HepG2 (cell line): ENCODE results near the gene IFT80. TPM values are rescaled to one million over a fixed set of nuclear protein-coding genes. Genes with fewer than 3 reads are reported as not detected.

Experiments used
- ATAC-seq: fragments of 200-7000 bp; cut with Tn5 transposase; 3 replicates; pipeline ENCODE4 v1.9.1; 2020; ENCODE audit warnings: mild to moderate bottlenecking, moderate library complexity
- BruUV-seq: library from RNA; stranded (reverse); fragments of 400-500 nt; replicated peaks from 2 replicates; lab custom pipeline; 2021; lab: Mats Ljungman, UMichigan
- CTCF ChIA-PET: fragments of 300-600 bp; formaldehyde crosslinking; extraction: SDS; loops from one replicate; lab custom pipeline; 2021; ENCODE audit warnings: low total read pairs, inconsistent platforms, low intra/inter-chr PET ratio; lab: Yijun Ruan, JAX
- POLR2A ChIA-PET: fragments of 350-600 bp; sonication (Branson Sonifier 250); formaldehyde crosslinking; loops from one replicate; lab custom pipeline; 2020; ENCODE audit warnings: antibody characterized with exemption, inconsistent platforms; lab: Yijun Ruan, JAX
- DNase-seq: peaks from one replicate; pipeline ENCODE4 v3.0.0-alpha.2; 2015; ENCODE audit warnings: low spot score
- FAIRE-seq: peaks from 3 replicates; lab custom pipeline; 2011; peaks lifted over from hg19 to GRCh38; lab: Jason Lieb, UNC
- H2AFZ ChIP-seq: one replicate; pipeline ENCODE4 v1.6.1; 2011; ENCODE audit warnings: low read length, inconsistent platforms
- H3K27ac ChIP-seq: fragments of 300-600 bp; 3 replicates; pipeline ENCODE4 v1.8.0; 2011; ENCODE audit warnings: mixed run types, mild to moderate bottlenecking, mixed read lengths, low read length, inconsistent platforms; ENCODE audit not compliant: insufficient read depth; ENCODE audit errors: extremely low read length
- H3K27me3 ChIP-seq, 2 experiments: fragments of 200-600 bp in 1 of 2; 2 replicates in 1 of 2; 3 replicates in 1 of 2; pipeline versions ENCODE4 v1.6.0 to v1.8.0; 2011; ENCODE audit warnings: low read length in 2 of 2, mild to moderate bottlenecking in 2 of 2, moderate library complexity in 2 of 2, inconsistent platforms in 1 of 2; ENCODE audit not compliant: insufficient read depth in 2 of 2, control insufficient read depth in 1 of 2
- H3K36me3 ChIP-seq, 2 experiments: fragments of 200-600 bp in 1 of 2; replicated peaks in 1 of 2; 2 replicates in 1 of 2; 3 replicates in 1 of 2; pipeline versions ENCODE4 v1.5.1 to v1.8.0; 2011; ENCODE audit warnings: low read length in 2 of 2, inconsistent platforms in 1 of 2; ENCODE audit not compliant: insufficient read depth in 2 of 2, control insufficient read depth in 1 of 2
- H3K4me1 ChIP-seq: 2 replicates; pipeline ENCODE4 v1.5.1; 2012; ENCODE audit warnings: low read length, inconsistent platforms; ENCODE audit not compliant: insufficient read depth
- H3K4me2 ChIP-seq: 2 replicates; pipeline ENCODE4 v1.6.0; 2011; ENCODE audit warnings: low read depth, low read length, inconsistent platforms
- H3K4me3 ChIP-seq, 3 experiments: fragments of 200-600 bp in 1 of 3; sonication (generic), shearing (Covaris generic) in 1 of 3; replicated peaks in 1 of 3; 2 replicates each; pipeline ENCODE4 v1.5.1; 2011 to 2016; ENCODE audit warnings: low read length in 3 of 3, inconsistent platforms in 2 of 3, low read depth in 2 of 3, mild to moderate bottlenecking in 2 of 3, control low read depth in 1 of 3, mixed read lengths in 1 of 3; ENCODE audit not compliant: insufficient read depth in 1 of 3
- H3K79me2 ChIP-seq: one replicate; pipeline ENCODE4 v1.6.1; 2011; ENCODE audit warnings: low read length, inconsistent platforms; ENCODE audit not compliant: insufficient read depth
- H3K9ac ChIP-seq: 2 replicates; pipeline ENCODE4 v1.6.0; 2011; ENCODE audit warnings: mild to moderate bottlenecking, low read depth, low read length, inconsistent platforms; ENCODE audit not compliant: insufficient read depth
- H3K9me3 ChIP-seq: 2 replicates; pipeline ENCODE4 v1.5.1; 2012; ENCODE audit warnings: mild to moderate bottlenecking, low read length
- H4K20me1 ChIP-seq: 2 replicates; pipeline ENCODE4 v1.6.0; 2011; ENCODE audit warnings: inconsistent platforms, mild to moderate bottlenecking, low read length, moderate library complexity; ENCODE audit not compliant: insufficient read depth
- CCAR2 ChIP-seq: fragments of 200-400 bp; formaldehyde crosslinking; optimal IDR thresholded peaks from 2 replicates; pipeline ENCODE3; 2018; ENCODE audit warnings: low read depth, mild to moderate bottlenecking, low read length, moderate library complexity
- NFYC ChIP-seq: IDR thresholded peaks from 2 replicates; pipeline ENCODE4 v1.6.1; 2016; ENCODE audit warnings: missing genetic modification reagents, missing compliant biosample characterization
- WGBS: methylation state at CpG from one replicate; pipeline ENCODE4 v1.1.6; 2017; ENCODE audit warnings: low lambda C conversion rate; 5-methylcytosine and 5-hydroxymethylcytosine counted together
- in situ Hi-C: cut with HindIII; loops from 2 replicates; pipeline ENCODE4 v1.10.0; 2017; ENCODE audit warnings: low pct_unique_long_range_greater_than_20kb; ENCODE audit not compliant: extremely low pct_ligation_motif_present
- intact Hi-C: fragments of 100-400 bp; cut with micrococcal nuclease; formaldehyde crosslinking; loops from one replicate; pipeline ENCODE4 v1.10.0; 2022; ENCODE audit not compliant: unreplicated experiment
- polyA plus RNA-seq, 8 experiments: library from polyadenylated mRNA; depleted of rRNA in 3 of 8; stranded (reverse) in 7 of 8; unstranded in 1 of 8; fragments of >200 nt; fragmentation: Illumina TruSeq in 4 of 8; extraction: Trizol in 4 of 8; gene quantifications; 2 replicates each; pipeline versions ENCODE4 v1.2.1 to v1.2.3, GENCODE V29; 2011 to 2016; ENCODE audit warnings: low read depth in 4 of 8, missing spikeins in 1 of 8, mixed read lengths in 1 of 8; ENCODE audit not compliant: insufficient read depth in 1 of 8
- total RNA-seq, 5 experiments: library from RNA; depleted of rRNA; stranded (reverse); fragments of >200 nt; fragmentation: Illumina TruSeq; extraction: Trizol; gene quantifications; 2 replicates each; pipeline ENCODE4 v1.2.3, GENCODE V29; 2016; ENCODE audit warnings: low read depth in 1 of 5
- TF ChIP-seq, protein P1 (sequence below), 2 experiments: sonication (generic) in 1 of 2; formaldehyde crosslinking in 1 of 2; IDR thresholded peaks; 2 replicates each; pipeline versions ENCODE4 v1.5.1 to v1.6.1; 2011 to 2020; ENCODE audit warnings: borderline replicate concordance in 1 of 2, low read depth in 1 of 2, low read length in 1 of 2, mild to moderate bottlenecking in 1 of 2, missing genetic modification reagents in 1 of 2, moderate library complexity in 1 of 2
- TF ChIP-seq, protein P2 (sequence below): sonication (generic); formaldehyde crosslinking; IDR thresholded peaks from 2 replicates; pipeline ENCODE4 v1.5.0; 2020; ENCODE audit warnings: missing genetic modification reagents, mild to moderate bottlenecking, borderline replicate concordance

Gene IFT80
- total and polyA plus RNA-seq, 2 of the 13 experiments (the other 11 are each of a cell fraction or from before 2014, with no cell fraction given) = 11.4 to 15.7 TPM

DNA sequence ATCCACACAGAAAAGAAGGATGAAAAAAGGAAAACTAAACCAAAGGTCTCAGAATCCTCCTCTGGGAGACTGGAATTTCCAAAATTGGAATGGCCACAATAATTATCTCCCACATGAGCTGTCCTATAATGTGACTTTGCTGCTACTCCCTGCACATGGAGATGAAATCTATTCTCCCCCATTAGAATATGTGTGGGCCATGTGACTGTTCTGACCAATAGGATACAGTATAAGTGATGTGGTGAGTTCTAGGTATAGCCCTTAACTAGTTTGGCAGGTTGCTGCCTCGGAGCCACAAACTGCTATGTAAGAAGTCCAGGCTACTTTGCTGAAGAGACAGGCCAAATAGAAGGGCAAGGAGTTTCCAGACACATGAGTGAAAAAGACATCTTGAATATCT, 45.4 kb upstream of the IFT80 start:
- POLR2A ChIA-PET = no interaction called here
- no peaks in the 10 kb centered on the region for H3K36me3 ChIP-seq
- 69% methylated on average over 1 of the region's 1 CpG for WGBS
- no peak overlapping the region for H2AFZ ChIP-seq
- H4K20me1 ChIP-seq = no peaks in the 10 kb centered on the region
- H3K27me3 ChIP-seq = no peaks in the 10 kb centered on the region; a peak in 1 of 5 replicates
- no peaks in the 10 kb centered on the region for H3K9me3 ChIP-seq
- CTCF ChIA-PET = no interaction called here
- intact Hi-C loops (no loop called here), in situ Hi-C loops (no loop called here)
- no peak; the same call in 2 of the 3 replicates for ATAC-seq
- TF ChIP-seq, protein P1, sequence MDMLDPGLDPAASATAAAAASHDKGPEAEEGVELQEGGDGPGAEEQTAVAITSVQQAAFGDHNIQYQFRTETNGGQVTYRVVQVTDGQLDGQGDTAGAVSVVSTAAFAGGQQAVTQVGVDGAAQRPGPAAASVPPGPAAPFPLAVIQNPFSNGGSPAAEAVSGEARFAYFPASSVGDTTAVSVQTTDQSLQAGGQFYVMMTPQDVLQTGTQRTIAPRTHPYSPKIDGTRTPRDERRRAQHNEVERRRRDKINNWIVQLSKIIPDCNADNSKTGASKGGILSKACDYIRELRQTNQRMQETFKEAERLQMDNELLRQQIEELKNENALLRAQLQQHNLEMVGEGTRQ (IDR thresholded peaks at IDR 0.05; ENCODE audit: low read depth, low read length) = 0 out of 2 replicates have a peak, but pooled peaks have one; percentile 7
- TF ChIP-seq, protein P1 (CRISPR knock-in tag; IDR thresholded peaks at IDR 0.05; ENCODE audit: borderline replicate concordance) = peak; percentile 21; the same call in 1 of the 2 replicates
- TF ChIP-seq CCAR2 (no peak), NFYC (CRISPR knock-in tag) (peak; percentile 21; the same call in 1 of the 2 replicates)
- TF ChIP-seq, protein P2, sequence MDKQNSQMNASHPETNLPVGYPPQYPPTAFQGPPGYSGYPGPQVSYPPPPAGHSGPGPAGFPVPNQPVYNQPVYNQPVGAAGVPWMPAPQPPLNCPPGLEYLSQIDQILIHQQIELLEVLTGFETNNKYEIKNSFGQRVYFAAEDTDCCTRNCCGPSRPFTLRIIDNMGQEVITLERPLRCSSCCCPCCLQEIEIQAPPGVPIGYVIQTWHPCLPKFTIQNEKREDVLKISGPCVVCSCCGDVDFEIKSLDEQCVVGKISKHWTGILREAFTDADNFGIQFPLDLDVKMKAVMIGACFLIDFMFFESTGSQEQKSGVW (CRISPR knock-in tag) = no peak
- no peak overlapping the region for H3K27ac ChIP-seq
- H3K4me1 ChIP-seq = 0 out of 2 replicates have a peak, but pooled peaks cover 5% of the 10 kb centered on the region
- H3K9ac ChIP-seq = no peak overlapping the region
- no peak for DNase-seq
- H3K4me3 ChIP-seq = no peak overlapping the region
- no peaks in the 10 kb centered on the region for H3K79me2 ChIP-seq
- BruUV-seq = no TSS peak
- no peak overlapping the region for H3K4me2 ChIP-seq
- no peak for FAIRE-seq
